ENCODE results near the gene CDYL2. TPM values are rescaled to one million over a fixed set of nuclear protein-coding genes. Genes with fewer than 3 reads are reported as not detected.

Gene CDYL2
- polyA plus RNA-seq, 1 of the 3 experiments (the other 2 are of a cell fraction), result 0.03 TPM

DNA sequence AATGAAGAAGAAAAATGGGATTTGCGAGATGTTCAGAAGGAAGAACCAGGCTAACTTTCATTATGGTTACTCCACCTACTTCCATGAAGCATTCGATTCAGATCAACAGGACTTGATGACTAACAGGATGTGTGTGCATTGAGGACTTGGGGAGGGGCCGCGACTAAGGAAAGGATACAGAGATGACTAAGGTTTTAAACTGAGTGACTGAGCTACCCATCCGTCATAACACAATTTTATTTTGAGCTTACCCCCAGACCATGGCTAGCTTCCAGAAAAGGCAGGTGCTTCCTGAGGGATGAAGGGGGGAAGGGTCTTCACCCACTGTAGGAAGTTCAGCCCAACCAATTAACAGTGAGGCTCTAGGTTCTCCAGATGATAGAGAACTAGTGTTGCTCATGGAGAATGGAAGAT is 2.5 kb upstream of the CDYL2 start:
- no peak overlapping the region for H3K27ac ChIP-seq (ENCODE audit: low read depth in 2 of 2, low read length in 1 of 2)
- no peaks in the 10 kb centered on the region for H4K20me1 ChIP-seq (ENCODE audit: insufficient read depth)
- H3K9me2 ChIP-seq, result no peaks in the 10 kb centered on the region
- H3K4me3 ChIP-seq (ENCODE audit: low read depth in 2 of 2, low read length in 1 of 2), result no peak overlapping the region
- no peak for TF ChIP-seq ZBTB33 (IDR thresholded peaks at IDR 0.05; ENCODE audit: borderline replicate concordance, low read depth)
- no peak for TF ChIP-seq FOXJ3 (CRISPR knock-in tag; IDR thresholded peaks at IDR 0.05)
- no peak for TF ChIP-seq NRF1 (IDR thresholded peaks at IDR 0.05; ENCODE audit: low read depth, low read length)
- TF ChIP-seq MEF2A (IDR thresholded peaks at IDR 0.05; ENCODE audit: borderline replicate concordance, low read depth), result no peak
- no peak for TF ChIP-seq TAF1 (IDR thresholded peaks at IDR 0.05; ENCODE audit: borderline replicate concordance, low read depth, low read length)
- peaks cover 3% of the 10 kb centered on the region for H3F3A ChIP-seq (replicated peaks; ENCODE audit: insufficient read depth)
- 20% methylated on average over 5 of the region's 5 CpGs for WGBS (ENCODE audit: low lambda C conversion rate)
- H3K9me3 ChIP-seq, result no peaks in the 10 kb centered on the region
- ChIA-PET POLR2A (no interaction called here), CTCF (interaction anchor here (1.2 kb wide), 1 partner anchor 18 kb away, joined by 7 read pairs; no protein-coding TSS in a partner anchor)
- peaks cover 0 to 7% of the 10 kb centered on the region in 2 experiments; a peak in 1 of 4 replicates for H3K4me1 ChIP-seq (ENCODE audit: control insufficient read depth in 1 of 2, insufficient read depth in 2 of 2, low read depth in 1 of 2, low read length in 1 of 2)
- no peak overlapping the region for H3K9ac ChIP-seq
- H3K27me3 ChIP-seq (ENCODE audit: insufficient read depth), result no peaks in the 10 kb centered on the region
- peak overlapping the region; percentile 41; the same call in 1 of the 2 replicates for H3K4me2 ChIP-seq
- H3K36me3 ChIP-seq (replicated peaks in 1 of 2; ENCODE audit: control insufficient read depth in 1 of 2, insufficient read depth in 2 of 2, low read length in 1 of 2), result no peaks in the 10 kb centered on the region
- H2AFZ ChIP-seq (ENCODE audit: low read depth), result no peak overlapping the region
- DNase-seq, result no peak
- no peaks in the 10 kb centered on the region for H3K79me2 ChIP-seq (ENCODE audit: insufficient read depth)

DNA sequence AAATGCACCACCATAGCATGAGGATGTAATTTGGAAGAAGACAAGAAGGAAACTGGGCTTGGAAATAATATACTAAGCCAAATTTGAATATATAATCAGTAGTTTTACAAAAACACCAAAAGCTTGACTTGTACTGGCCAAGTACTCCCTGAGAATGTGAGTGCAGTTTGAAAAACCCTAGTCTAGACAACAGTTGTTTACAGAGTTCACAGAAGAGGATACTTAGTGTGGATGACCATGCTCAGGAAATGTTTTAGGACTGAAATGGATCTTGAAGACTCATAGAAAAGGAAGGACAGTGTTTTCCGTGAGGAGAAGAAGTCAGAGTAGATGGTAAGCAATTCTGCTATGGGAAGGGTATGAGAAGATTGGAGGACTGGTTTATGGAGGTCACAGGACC is 1.9 kb upstream of the CDYL2 start:
- no peak for TF ChIP-seq RXRA (IDR thresholded peaks at IDR 0.05; ENCODE audit: borderline replicate concordance, low read depth)
- no peak for TF ChIP-seq ZBTB33 (IDR thresholded peaks at IDR 0.05; ENCODE audit: borderline replicate concordance, low read depth)
- Histone ChIP-seq H3K79me2 (ENCODE audit: insufficient read depth) (no peaks in the 10 kb centered on the region), H3K4me3 (ENCODE audit: low read depth in 2 of 2, low read length in 1 of 2) (no peak overlapping the region), H3F3A (replicated peaks; ENCODE audit: insufficient read depth) (peaks cover 3% of the 10 kb centered on the region), H3K27ac (ENCODE audit: low read depth in 2 of 2, low read length in 1 of 2) (no peak overlapping the region), H3K9me3 (no peaks in the 10 kb centered on the region), H4K20me1 (ENCODE audit: insufficient read depth) (no peaks in the 10 kb centered on the region), H3K9ac (no peak overlapping the region), H3K9me2 (no peaks in the 10 kb centered on the region), H2AFZ (ENCODE audit: low read depth) (no peak overlapping the region), H3K4me1 (ENCODE audit: control insufficient read depth in 1 of 2, insufficient read depth in 2 of 2, low read depth in 1 of 2, low read length in 1 of 2) (peaks cover 0 to 7% of the 10 kb centered on the region in 2 experiments; a peak in 1 of 4 replicates), H3K36me3 (replicated peaks in 1 of 2; ENCODE audit: control insufficient read depth in 1 of 2, insufficient read depth in 2 of 2, low read length in 1 of 2) (no peaks in the 10 kb centered on the region), H3K27me3 (ENCODE audit: insufficient read depth) (no peaks in the 10 kb centered on the region), H3K4me2 (peak overlapping the region; percentile 41; the same call in 1 of the 2 replicates)
- ChIA-PET POLR2A (no interaction called here), CTCF (interaction anchor here (0.6 kb wide), 1 partner anchor 18 kb away, joined by 3 read pairs; no protein-coding TSS in a partner anchor)
- 30% methylated on average over 1 of the region's 1 CpG for WGBS (ENCODE audit: low lambda C conversion rate)
- DNase-seq, result no peak
